ENCODE measurements around the gene FGF19. TPM values are rescaled to one million over a fixed set of nuclear protein-coding genes. Genes with fewer than 3 reads are reported as not detected.
A peak's percentile ranks its signal among the peaks of the same experiment; 100 is the strongest.

Gene FGF19
- total and polyA plus RNA-seq, 9 of the 15 experiments (the other 6 are each of a cell fraction or from before 2014, with no cell fraction given), result 0.11 TPM; not detected in 8

DNA sequence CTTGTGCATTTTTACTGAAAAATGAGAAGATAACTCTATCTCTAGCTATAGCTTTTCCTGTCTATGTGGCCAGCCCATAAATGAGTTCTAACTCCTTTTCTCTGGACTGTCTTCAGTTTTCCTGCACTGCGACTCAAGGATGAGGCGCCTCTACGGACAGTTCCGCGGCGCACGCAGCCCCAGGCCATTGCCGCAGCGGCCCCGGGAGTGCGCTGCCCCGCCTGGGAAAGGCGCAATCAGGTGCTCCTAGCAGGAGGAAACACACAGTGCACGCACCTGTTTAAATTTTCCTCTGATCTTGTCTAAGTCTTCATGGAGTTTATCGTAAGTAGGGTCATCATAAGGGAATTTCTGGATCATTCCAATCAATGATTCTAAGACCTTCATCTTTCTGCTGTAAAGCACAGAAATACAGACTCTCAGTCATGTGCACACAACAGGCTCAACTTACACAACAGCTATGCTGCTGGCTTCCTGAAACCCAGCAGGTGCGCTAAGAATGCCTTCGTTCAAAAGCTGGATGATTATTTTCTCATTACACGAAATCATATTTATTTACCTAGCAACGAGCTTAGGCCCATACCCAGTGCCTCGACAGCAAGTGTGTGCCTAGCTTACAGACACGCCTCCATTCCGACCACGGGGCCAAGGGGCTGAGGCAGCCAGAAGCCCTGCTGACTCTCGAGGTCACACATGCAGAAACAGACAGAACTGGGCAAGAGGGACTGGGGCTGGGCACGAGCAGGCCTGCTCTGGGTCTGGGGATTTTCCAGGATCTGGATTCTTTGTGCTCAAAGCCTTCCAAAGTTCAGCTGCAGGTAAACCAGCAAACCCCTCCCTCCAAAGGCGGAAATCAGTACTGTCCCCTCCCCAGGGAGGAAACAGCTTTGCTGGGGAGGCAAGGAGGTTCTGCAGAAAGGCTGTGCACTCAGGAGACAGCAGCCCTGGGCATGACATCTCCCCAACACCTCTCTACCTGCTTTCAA is 35.9 kb downstream of the FGF19 start:
- no peak overlapping the region for H3K27ac ChIP-seq (ENCODE audit: extremely low read depth, low read depth, low read length)
- no peaks in the 10 kb centered on the region for H3K79me2 ChIP-seq (ENCODE audit: control insufficient read depth, insufficient read depth, low read length)
- H3K4me2 ChIP-seq (ENCODE audit: insufficient read depth, low read length), result no peak overlapping the region
- peak overlapping the region in 1 of 2 experiments; percentile 55; a peak in 1 of 4 replicates for H3K9ac ChIP-seq (ENCODE audit: insufficient read depth in 1 of 2, low read depth in 2 of 2, low read length in 2 of 2)
- ATAC-seq (no peak), FAIRE-seq (no peak), DNase-seq (ENCODE audit: extremely low read depth in 1 of 4, low spot score in 3 of 4) (no peak)
- POLR2A ChIA-PET, result interaction anchor here (1.1 kb wide), 1 partner anchor 7 kb away, joined by 3 read pairs; no protein-coding TSS in a partner anchor
- TF ChIP-seq POLR2G (IDR thresholded peaks at IDR 0.05; ENCODE audit: low read depth, low read length) (peak; percentile 61; the same call in 1 of the 2 replicates), ZNF282 (CRISPR knock-in tag; IDR thresholded peaks at IDR 0.05) (no peak)
- TF ChIP-seq, protein P1, sequence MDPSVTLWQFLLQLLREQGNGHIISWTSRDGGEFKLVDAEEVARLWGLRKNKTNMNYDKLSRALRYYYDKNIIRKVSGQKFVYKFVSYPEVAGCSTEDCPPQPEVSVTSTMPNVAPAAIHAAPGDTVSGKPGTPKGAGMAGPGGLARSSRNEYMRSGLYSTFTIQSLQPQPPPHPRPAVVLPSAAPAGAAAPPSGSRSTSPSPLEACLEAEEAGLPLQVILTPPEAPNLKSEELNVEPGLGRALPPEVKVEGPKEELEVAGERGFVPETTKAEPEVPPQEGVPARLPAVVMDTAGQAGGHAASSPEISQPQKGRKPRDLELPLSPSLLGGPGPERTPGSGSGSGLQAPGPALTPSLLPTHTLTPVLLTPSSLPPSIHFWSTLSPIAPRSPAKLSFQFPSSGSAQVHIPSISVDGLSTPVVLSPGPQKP (CRISPR knock-in tag; IDR thresholded peaks at IDR 0.05), result no peak
- no peak overlapping the region for H2AFZ ChIP-seq (ENCODE audit: low read depth, low read length)
- peaks cover 4% of the 10 kb centered on the region in 2 experiments; a peak in 4 of 5 replicates for H3K4me1 ChIP-seq (replicated peaks in 1 of 2; ENCODE audit: control insufficient read depth in 2 of 2, insufficient read depth in 2 of 2, low read length in 2 of 2)
- intact Hi-C loops (cut with micrococcal nuclease), result no loop called here
- peaks cover 3% of the 10 kb centered on the region for H3K9me1 ChIP-seq (ENCODE audit: control insufficient read depth, insufficient read depth, low read length)
- BruUV-seq (replicated peaks), result no TSS peak
- H3K9me3 ChIP-seq (replicated peaks; ENCODE audit: control insufficient read depth, insufficient read depth, low read depth, low read length), result no peaks in the 10 kb centered on the region
- H4K20me1 ChIP-seq (replicated peaks; ENCODE audit: control insufficient read depth, insufficient read depth, low read length), result peaks cover 5% of the 10 kb centered on the region
- in situ Hi-C loops (cut with MboI), result loop anchor here (25.0 kb wide), 2 partner anchors 831 to 1031 kb away; partner anchors contain the start of gene CPT1A
- CTCF ChIA-PET (ENCODE audit: low intra/inter-chr PET ratio), result no interaction called here
- 92% methylated on average over 25 of the region's 26 CpGs for WGBS (ENCODE audit: insufficient coverage, low coverage, missing lambda C conversion rate)
- no peak overlapping the region for H3K4me3 ChIP-seq
- H3K27me3 ChIP-seq (ENCODE audit: control insufficient read depth in 2 of 2, insufficient read depth in 2 of 2, low read length in 2 of 2), result no peaks in the 10 kb centered on the region
- H3K36me3 ChIP-seq (ENCODE audit: control insufficient read depth, insufficient read depth, low read length), result peaks cover 78% of the 10 kb centered on the region
